Brain microvascular endothelial cell (primary cell): ENCODE data around the gene MITF.

Experiments
- DNase-seq: peaks from one replicate; pipeline ENCODE4 v3.0.0-alpha.2; 2020
- H3K27ac ChIP-seq: fragments of 250-450 bp; sonication (Bioruptor Pico); 2 replicates; pipeline ENCODE4 v1.5.1; 2020; ENCODE audit warnings: mild to moderate bottlenecking, moderate library complexity
- H3K27me3 ChIP-seq: fragments of 250-450 bp; sonication (Bioruptor Pico); replicated peaks from 2 replicates; pipeline ENCODE4 v1.5.1; 2020; ENCODE audit warnings: mild to moderate bottlenecking
- H3K36me3 ChIP-seq: fragments of 250-450 bp; sonication (Bioruptor Pico); replicated peaks from 2 replicates; pipeline ENCODE4 v1.5.1; 2020; ENCODE audit warnings: mild to moderate bottlenecking
- H3K4me3 ChIP-seq: 2 replicates; pipeline ENCODE4 v1.5.1; 2011; ENCODE audit warnings: low read depth, mild to moderate bottlenecking, control low read depth, low read length, moderate library complexity
- CTCF ChIP-seq: IDR thresholded peaks from 2 replicates; pipeline ENCODE4 v1.5.1; 2011; ENCODE audit warnings: low read depth, mild to moderate bottlenecking, moderate library complexity, low read length, control low read depth, inconsistent platforms; ENCODE audit errors: missing control alignments
- in situ Hi-C: cut with HindIII; loops from 2 replicates; pipeline ENCODE4 v1.10.0; 2017; ENCODE audit warnings: low sequenced_read_pairs, low pct_ligation_motif_present

Gene MITF

GRCh38 chr3:69881051-69881450 is 141.8 kb downstream of the MITF start:
- H3K4me3 ChIP-seq: no peak overlapping the region
- no peak for DNase-seq
- no peaks in the 10 kb centered on the region for H3K27me3 ChIP-seq
- in situ Hi-C loops: no loop called here
- TF ChIP-seq CTCF: no peak
- no peaks in the 10 kb centered on the region for H3K36me3 ChIP-seq
- H3K27ac ChIP-seq: no peak overlapping the region

GRCh38 chr3:69881756-69882428 is 142.6 kb downstream of the MITF start:
- Histone ChIP-seq H3K27me3 (no peaks in the 10 kb centered on the region), H3K27ac (no peak overlapping the region), H3K36me3 (no peaks in the 10 kb centered on the region), H3K4me3 (no peak overlapping the region)
- in situ Hi-C loops: no loop called here
- no peak for TF ChIP-seq CTCF
- no peak for DNase-seq

GRCh38 chr3:69882560-69882959 is 143.3 kb downstream of the MITF start:
- Histone ChIP-seq H3K27ac (no peak overlapping the region), H3K36me3 (no peaks in the 10 kb centered on the region), H3K27me3 (no peaks in the 10 kb centered on the region), H3K4me3 (no peak overlapping the region)
- in situ Hi-C loops: no loop called here
- no peak for TF ChIP-seq CTCF
- DNase-seq: no peak

GRCh38 chr3:69888040-69888942 is 149.0 kb downstream of the MITF start:
- TF ChIP-seq CTCF: no peak
- no peak for DNase-seq
- in situ Hi-C loops: no loop called here
- Histone ChIP-seq H3K27ac (no peak overlapping the region), H3K36me3 (no peaks in the 10 kb centered on the region), H3K27me3 (no peaks in the 10 kb centered on the region), H3K4me3 (no peak overlapping the region)

- Histone ChIP-seq H3K27ac (no peak overlapping the region), H3K36me3 (no peaks in the 10 kb centered on the region), H3K27me3 (no peaks in the 10 kb centered on the region), H3K4me3 (no peak overlapping the region)
- no peak for DNase-seq
- in situ Hi-C loops: no loop called here
- no peak for TF ChIP-seq CTCF
Observed at GRCh38 chr3:69888943-69889315, 149.7 kb downstream of the MITF start.
